Adrenal gland (tissue), 12 donors: Measurements from ENCODE around the gene IGF2. TPM values are rescaled to one million over a fixed set of nuclear protein-coding genes. Genes with fewer than 3 reads are reported as not detected.

Experiments
- DNase-seq, 7 donors: peaks; one replicate each; pipeline ENCODE4 v3.0.0-alpha.2; 2019 to 2020
- H3K27ac ChIP-seq, 5 donors: fragments of 200-600 bp; sonication (generic) in 4 of 5; 1 replicate in 3 of 5; 2 replicates in 2 of 5; pipeline versions ENCODE4 v1.5.1 to v1.8.0; 2016 to 2020; ENCODE audit warnings: mild to moderate bottlenecking in 1 of 5
- H3K27me3 ChIP-seq: fragments of 200-600 bp; 2 replicates; pipeline ENCODE4 v1.8.0; 2021
- H3K36me3 ChIP-seq, 2 donors: fragments of 200-600 bp; replicated peaks in 1 of 2; 1 replicate in 1 of 2; 2 replicates in 1 of 2; pipeline versions ENCODE4 v1.5.1 to v1.8.0; 2018 to 2022
- H3K4me1 ChIP-seq, 2 donors: fragments of 200-600 bp; replicated peaks in 1 of 2; 1 replicate in 1 of 2; 2 replicates in 1 of 2; pipeline versions ENCODE4 v1.5.1 to v1.8.0; 2018 to 2021
- H3K4me3 ChIP-seq, 4 donors: fragments of 200-600 bp; sonication (generic) in 3 of 4; one replicate each; pipeline ENCODE4 v1.5.1; 2016 to 2018
- H3K9me3 ChIP-seq, 3 donors: fragments of 200-600 bp; sonication (generic) in 1 of 3; replicated peaks in 1 of 3; 1 replicate in 2 of 3; 2 replicates in 1 of 3; pipeline versions ENCODE4 v1.5.1 to v1.8.0; 2016 to 2021
- CTCF ChIP-seq, 6 experiments: fragments of 450-650 bp in 4 of 6; fragments of 200-600 bp in 2 of 6; sonication (generic) in 1 of 6; IDR thresholded peaks; 1 replicate in 5 of 6; 2 replicates in 1 of 6; pipeline versions ENCODE4 v1.5.1 to v1.8.0; 2016 to 2021; ENCODE audit warnings: antibody characterized with exemption in 6 of 6, mild to moderate bottlenecking in 2 of 6, moderate library complexity in 1 of 6
- POLR2A ChIP-seq, 2 donors: fragments of 450-650 bp; IDR thresholded peaks; one replicate each; pipeline ENCODE4 v1.6.1; 2017; ENCODE audit warnings: antibody characterized with exemption in 2 of 2, mild to moderate bottlenecking in 2 of 2, moderate library complexity in 1 of 2
- whole genome bisulfite sequencing, 4 donors: extraction: QIAGEN DNeasy Blood & Tissue Kit in 2 of 4; methylation state at CpG; one replicate each; pipeline versions ENCODE4 v1.1.5 to v1.1.7; 2013 to 2017; 5-methylcytosine and 5-hydroxymethylcytosine counted together
- intact Hi-C, 2 donors: fragments of 100-400 bp; cut with DNase I; formaldehyde crosslinking; loops; one replicate each; pipeline versions ENCODE4 v1.14.1 to v1.15.0; 2022 to 2023
- polyA plus RNA-seq, 3 donors: library from polyadenylated mRNA; stranded (reverse); fragments of 200-250 nt in 2 of 3; fragments of 350-450 nt in 1 of 3; fragmentation: Illumina TruSeq in 1 of 3; extraction: RNeasy Lipid Tissue Mini Kit (QIAGEN cat#74804) in 1 of 3; gene quantifications; one replicate each; pipeline ENCODE4 v1.2.3, GENCODE V29; 2013 to 2014
- total RNA-seq, 9 donors: library from RNA; depleted of rRNA in 4 of 9; stranded (reverse); fragments of >200 nt in 4 of 9; fragments of 120-200 nt in 1 of 9; fragmentation: NEBNext Ultra II Directional in 1 of 9; extraction: Animal tissue kit (Norgen Biotek cat#: 25700) in 1 of 9; gene quantifications; one replicate each; pipeline versions ENCODE4 v1.1.0 to v1.2.4, GENCODE V29; 2013 to 2023
- donor health status: healthy with polysubstance abuse.
- donor health status: Bipolar disorder and iron deficiency.
- donor health status: DM: yes; HTN: yes; CAD: no.
- donor health status: DM: no; HTN: no; CAD: no.
- donor health status: DM: no; HTN: no; CAD: no.
- donor health status: DM: yes; HTN: yes; CAD: no.

IGF2 gene
- total and polyA plus RNA-seq, 12 donors: 41.8 to 693 (median 119) TPM

DNA sequence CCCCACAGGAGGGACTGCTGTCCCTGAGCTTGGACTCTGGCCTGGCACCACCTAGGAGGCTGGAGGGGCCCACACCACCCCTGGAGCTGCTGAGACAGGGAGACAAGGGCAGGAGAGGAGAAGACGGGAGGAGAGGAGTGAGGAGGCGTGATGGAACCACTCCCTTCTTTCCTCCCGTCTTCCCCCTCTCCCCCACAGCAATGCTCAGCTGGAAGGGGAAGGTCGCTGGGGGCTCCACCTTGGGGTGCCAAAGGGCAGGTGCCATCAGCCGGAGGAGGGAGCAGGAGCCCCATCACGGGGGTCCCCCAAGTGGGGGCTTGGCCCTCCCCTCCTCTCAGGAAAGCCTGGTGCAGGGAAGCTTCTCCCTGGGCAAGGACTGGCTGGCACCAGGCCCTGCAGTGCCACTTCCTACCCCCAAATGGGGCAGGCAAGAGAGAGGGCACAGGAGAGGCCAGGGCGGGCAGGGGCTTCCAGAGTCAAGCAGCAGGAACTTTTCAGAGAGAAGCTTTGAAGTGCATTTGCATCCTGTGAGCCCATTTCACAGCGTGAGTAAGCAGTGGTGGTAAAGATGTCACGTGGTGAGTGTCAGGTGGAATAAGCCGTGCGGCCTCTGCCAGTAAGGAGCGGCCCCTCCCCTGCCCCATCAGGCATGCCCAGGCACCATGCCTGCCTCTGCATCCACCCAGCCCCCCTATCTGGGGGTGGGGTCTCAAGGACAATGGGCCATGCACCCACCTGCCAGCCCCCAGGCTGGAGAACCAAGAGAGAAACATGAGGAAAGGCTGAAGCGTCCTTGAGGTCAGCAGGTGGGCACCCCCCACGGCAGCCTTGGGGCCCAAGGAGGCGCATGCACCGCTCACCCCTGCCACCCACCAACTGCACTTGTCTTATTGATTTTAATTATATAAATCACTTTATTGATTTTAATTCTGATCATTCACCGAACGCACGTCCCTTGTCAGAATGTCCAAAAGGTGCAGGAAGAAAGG lies 4.9 kb downstream of the IGF2 start:
- WGBS, 4 donors: 65 to 76% (median 66%) methylated on average over 19 of the region's 19 CpGs
- intact Hi-C loops: no loop called here

DNA sequence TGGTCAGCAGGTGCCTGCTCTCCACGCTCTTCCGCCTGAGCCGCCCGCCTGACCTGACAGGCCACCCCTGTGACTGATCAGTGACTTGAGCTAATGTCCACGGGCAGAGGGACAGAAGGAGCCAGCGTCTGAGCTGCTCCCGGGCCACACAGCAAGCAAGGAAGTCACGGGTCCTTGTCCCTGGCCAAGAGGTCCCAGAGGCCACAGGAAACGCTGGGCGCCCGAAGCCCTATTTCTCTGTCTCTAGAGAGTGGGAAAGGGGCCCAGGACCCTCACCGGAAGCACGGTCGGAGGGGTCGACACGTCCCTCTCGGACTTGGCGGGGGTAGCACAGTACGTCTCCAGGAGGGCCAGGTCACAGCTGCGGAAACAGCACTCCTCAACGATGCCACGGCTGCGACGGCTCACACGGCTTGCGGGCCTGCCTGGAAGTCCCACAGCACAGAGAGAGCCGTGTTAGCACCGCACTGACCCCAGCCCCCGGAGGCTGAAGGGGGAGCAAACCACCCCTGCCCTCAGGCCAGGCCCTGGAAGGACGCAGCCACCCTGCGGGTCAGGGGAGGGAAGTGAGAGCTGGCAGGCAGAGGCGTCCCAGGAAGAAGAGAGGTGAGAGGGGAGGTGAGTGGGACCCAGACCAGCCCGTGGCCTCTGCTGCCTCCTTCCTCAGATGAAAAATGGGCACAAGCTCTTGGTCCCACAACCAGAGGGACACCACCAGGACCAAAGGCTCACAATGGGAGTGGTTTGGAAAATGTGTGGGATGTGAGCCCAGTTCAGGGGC lies 5.8 kb downstream of the IGF2 start:
- no peaks in the 10 kb centered on the region for H3K36me3 ChIP-seq
- H3K9me3 ChIP-seq: no peaks in the 10 kb centered on the region
- peaks cover 28% of the 10 kb centered on the region for H3K27me3 ChIP-seq
- peak in 1 of 7 donors; percentile 49 for DNase-seq
- no peak overlapping the region for H3K4me3 ChIP-seq
- WGBS, 4 donors: 35 to 46% (median 42%) methylated on average over 9 to 33 of the region's 33 CpGs
- H3K27ac ChIP-seq: no peak overlapping the region
- TF ChIP-seq CTCF (IDR thresholded peaks at IDR 0.05) (no peak), POLR2A (IDR thresholded peaks at IDR 0.05) (no peak)
- no peaks in the 10 kb centered on the region for H3K4me1 ChIP-seq
- intact Hi-C loops: no loop called here

More for the DNA sequence above, 4.9 kb downstream of the IGF2 start:
- Histone ChIP-seq H3K27ac (no peak overlapping the region), H3K27me3 (peaks cover 28% of the 10 kb centered on the region), H3K9me3 (no peaks in the 10 kb centered on the region), H3K36me3 (no peaks in the 10 kb centered on the region), H3K4me1 (no peaks in the 10 kb centered on the region), H3K4me3 (no peak overlapping the region)
- DNase-seq: no peak
- TF ChIP-seq POLR2A (IDR thresholded peaks at IDR 0.05) (no peak), CTCF (IDR thresholded peaks at IDR 0.05) (no peak)

DNA sequence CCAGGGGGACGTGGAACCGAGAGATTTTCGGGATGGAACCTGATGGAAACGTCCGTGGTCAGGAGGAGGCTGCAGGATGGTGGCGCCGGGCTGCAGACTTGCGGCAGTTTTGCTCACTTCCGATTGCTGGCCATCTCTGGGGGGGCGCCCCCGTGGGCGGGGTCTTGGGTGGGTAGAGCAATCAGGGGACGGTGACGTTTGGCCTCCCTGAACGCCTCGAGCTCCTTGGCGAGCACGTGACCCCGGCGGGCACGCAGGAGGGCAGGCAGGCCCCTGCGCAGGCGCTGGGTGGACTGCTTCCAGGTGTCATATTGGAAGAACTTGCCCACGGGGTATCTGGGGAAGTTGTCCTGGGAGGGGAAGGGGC lies 6.3 kb downstream of the IGF2 start:
- H3K36me3 ChIP-seq: no peaks in the 10 kb centered on the region
- peak in 1 of 7 donors; percentile 52 for DNase-seq
- no peak for TF ChIP-seq POLR2A (IDR thresholded peaks at IDR 0.05)
- no peak for TF ChIP-seq CTCF (IDR thresholded peaks at IDR 0.05)
- no peak overlapping the region for H3K27ac ChIP-seq
- H3K4me1 ChIP-seq: no peaks in the 10 kb centered on the region
- H3K4me3 ChIP-seq: no peak overlapping the region
- intact Hi-C loops: no loop called here
- peaks cover 27% of the 10 kb centered on the region for H3K27me3 ChIP-seq
- WGBS, 4 donors: 41 to 67% (median 56%) methylated on average over 7 to 24 of the region's 24 CpGs
- H3K9me3 ChIP-seq: no peaks in the 10 kb centered on the region

GRCh38 chr11:2132246-2132645 lies 6.9 kb downstream of the IGF2 start:
- Histone ChIP-seq H3K36me3 (no peaks in the 10 kb centered on the region), H3K27me3 (peaks cover 22% of the 10 kb centered on the region), H3K4me3 (no peak overlapping the region), H3K27ac (no peak overlapping the region), H3K9me3 (no peaks in the 10 kb centered on the region), H3K4me1 (no peaks in the 10 kb centered on the region)
- no peak for DNase-seq
- intact Hi-C loops: no loop called here
- no peak for TF ChIP-seq CTCF (IDR thresholded peaks at IDR 0.05)
- WGBS, 4 donors: 67 to 78% (median 72%) methylated on average over 6 of the region's 6 CpGs
